Naive thymus-derived CD4-positive, alpha-beta T cell (primary cell): ENCODE results near the gene KHDC3L. TPM values are rescaled to one million over a fixed set of nuclear protein-coding genes. Genes with fewer than 3 reads are reported as not detected.
A peak's percentile ranks its signal among the peaks of the same experiment; 100 is the strongest.

Source experiments
- ATAC-seq: fragments of 150-1000 bp; cut with Tn5 transposase; 2 replicates; pipeline ENCODE4 v1.10.0; 2021; ENCODE audit warnings: mild to moderate bottlenecking, moderate library complexity
- CTCF ChIA-PET: fragments of 350-600 bp; sonication (Branson Sonifier 250); formaldehyde crosslinking; loops from one replicate; lab custom pipeline; 2021; ENCODE audit warnings: antibody characterized with exemption; lab: Charles Lee
- POLR2A ChIA-PET: fragments of 350-600 bp; sonication (Branson Sonifier 250); formaldehyde crosslinking; loops from one replicate; lab custom pipeline; 2021; ENCODE audit warnings: antibody characterized with exemption, inconsistent platforms; lab: Charles Lee
- DNase-seq, 9 donors: peaks; one replicate each; pipeline versions ENCODE4 v3.0.0 to v3.0.0-alpha.2; 2020 to 2022; ENCODE audit warnings: mixed read lengths in 1 of 9
- H3K27ac ChIP-seq: one replicate; pipeline ENCODE4 v1.7.0; 2013; ENCODE audit warnings: mild to moderate bottlenecking, low read depth, low read length, moderate library complexity
- H3K27me3 ChIP-seq, 2 donors: one replicate each; pipeline ENCODE4 v1.7.0; 2013; ENCODE audit warnings: low read length in 2 of 2, mild to moderate bottlenecking in 2 of 2, moderate library complexity in 2 of 2; ENCODE audit not compliant: control insufficient read depth in 2 of 2, insufficient read depth in 2 of 2
- H3K36me3 ChIP-seq, 3 experiments: 1 replicate in 2 of 3; 2 replicates in 1 of 3; pipeline ENCODE4 v1.7.0; 2013; ENCODE audit warnings: low read length in 3 of 3, mild to moderate bottlenecking in 3 of 3, moderate library complexity in 1 of 3; ENCODE audit not compliant: insufficient read depth in 3 of 3, control insufficient read depth in 2 of 3
- H3K4me1 ChIP-seq, 2 donors: one replicate each; pipeline ENCODE4 v1.7.0; 2013; ENCODE audit warnings: low read length in 2 of 2, mild to moderate bottlenecking in 2 of 2, moderate library complexity in 1 of 2; ENCODE audit not compliant: control insufficient read depth in 2 of 2, insufficient read depth in 2 of 2
- H3K4me3 ChIP-seq: 2 replicates; pipeline ENCODE4 v1.7.0; 2013; ENCODE audit warnings: mild to moderate bottlenecking, low read length
- H3K9me3 ChIP-seq, 3 experiments: 1 replicate in 2 of 3; 2 replicates in 1 of 3; pipeline ENCODE4 v1.7.0; 2013; ENCODE audit warnings: low read length in 3 of 3; ENCODE audit not compliant: control insufficient read depth in 2 of 3
- H3K27ac Mint-ChIP-seq, 9 donors: one replicate each; pipeline ENCODE4 v1.8.0; 2020 to 2022; ENCODE audit warnings: mixed read lengths in 9 of 9, mild to moderate bottlenecking in 8 of 9, moderate library complexity in 5 of 9, inconsistent platforms in 2 of 9
- H3K27me3 Mint-ChIP-seq, 5 donors: one replicate each; pipeline ENCODE4 v1.8.0; 2021 to 2022; ENCODE audit warnings: mixed read lengths in 5 of 5, mild to moderate bottlenecking in 1 of 5
- H3K36me3 Mint-ChIP-seq, 5 donors: one replicate each; pipeline ENCODE4 v1.8.0; 2020 to 2022; ENCODE audit warnings: mixed read lengths in 5 of 5, mild to moderate bottlenecking in 3 of 5, inconsistent platforms in 1 of 5
- H3K4me1 Mint-ChIP-seq, 7 donors: one replicate each; pipeline ENCODE4 v1.8.0; 2020 to 2022; ENCODE audit warnings: mixed read lengths in 7 of 7, mild to moderate bottlenecking in 3 of 7, inconsistent platforms in 1 of 7
- H3K4me3 Mint-ChIP-seq, 10 donors: one replicate each; pipeline ENCODE4 v1.8.0; 2020 to 2022; ENCODE audit warnings: mild to moderate bottlenecking in 10 of 10, mixed read lengths in 10 of 10, moderate library complexity in 6 of 10, inconsistent platforms in 2 of 10
- H3K9me3 Mint-ChIP-seq, 11 donors: one replicate each; pipeline ENCODE4 v1.8.0; 2020 to 2022; ENCODE audit warnings: mixed read lengths in 11 of 11, mild to moderate bottlenecking in 4 of 11, inconsistent platforms in 1 of 11, moderate library complexity in 1 of 11
- intact Hi-C, 2 donors: fragments of 100-400 bp; cut with micrococcal nuclease; formaldehyde crosslinking; loops; one replicate each; pipeline ENCODE4 v1.15.1; 2023
- polyA plus RNA-seq, 2 donors: library from polyadenylated mRNA; unstranded; fragments of 300-500 nt; fragmentation: Illumina TruSeq; gene quantifications; one replicate each; pipeline ENCODE4 v1.2.3, GENCODE V29; 2021
- total RNA-seq, 6 experiments: library from RNA in 5 of 6; stranded (reverse) in 5 of 6; gene quantifications; 1 replicate in 5 of 6; 2 replicates in 1 of 6; pipeline ENCODE4 v1.2.3 and lab custom pipeline; 2021 to 2026

Gene KHDC3L
- total and polyA plus RNA-seq, 7 experiments from 2014 or later: not detected

- ATAC-seq (no peak), DNase-seq (no peak)
- no peaks in the 10 kb centered on the region for H3K4me1 Mint-ChIP-seq
- intact Hi-C loops: no loop called here
- no peaks in the 10 kb centered on the region for H3K27me3 ChIP-seq
- H3K27ac ChIP-seq: no peak overlapping the region
- H3K4me3 Mint-ChIP-seq: no peak overlapping the region
- H3K4me1 ChIP-seq: no peaks in the 10 kb centered on the region
- H3K36me3 Mint-ChIP-seq: peaks cover 0 to 6% (median 0%) of the 10 kb centered on the region in 5 donors
- peaks cover 0 to 30% (median 3%) of the 10 kb centered on the region in 11 donors for H3K9me3 Mint-ChIP-seq
- ChIA-PET CTCF (no interaction called here), POLR2A (no interaction called here)
- peaks cover 0 to 4% (median 0%) of the 10 kb centered on the region in 5 donors for H3K27me3 Mint-ChIP-seq
- peaks cover 0 to 9% (median 0%) of the 10 kb centered on the region in 3 experiments for H3K9me3 ChIP-seq
- H3K27ac Mint-ChIP-seq: no peak overlapping the region
- no peak overlapping the region for H3K4me3 ChIP-seq
- H3K36me3 ChIP-seq: no peaks in the 10 kb centered on the region
Observed at GRCh38 chr6:73368675-73369074, 6.2 kb downstream of the KHDC3L start.

DNA sequence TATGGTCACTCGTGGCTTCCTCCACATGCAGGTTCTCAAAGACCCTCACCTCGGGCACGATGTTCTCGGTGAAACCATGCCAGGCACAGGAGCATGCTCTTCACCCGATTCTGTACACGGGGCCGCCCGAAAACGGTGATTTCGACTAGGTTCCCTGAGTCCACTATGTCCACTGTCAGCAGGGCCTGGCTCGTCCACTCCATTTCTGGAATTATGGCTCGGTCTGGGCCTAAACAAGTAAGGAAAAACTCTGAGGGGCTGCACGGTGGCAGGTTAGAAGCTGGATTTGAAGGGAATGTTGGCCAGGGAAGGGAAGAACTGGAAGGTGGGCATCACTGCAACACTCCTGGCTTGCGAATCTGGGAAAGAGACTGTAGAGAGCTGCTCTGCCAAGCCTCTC is 6.7 kb downstream of the KHDC3L start:
- H3K27ac ChIP-seq: no peak overlapping the region
- Mint-ChIP-seq H3K4me3 (no peak overlapping the region), H3K27me3 (peaks cover 0 to 4% (median 0%) of the 10 kb centered on the region in 5 donors), H3K4me1 (no peaks in the 10 kb centered on the region), H3K27ac (no peak overlapping the region), H3K36me3 (peaks cover 0 to 6% (median 0%) of the 10 kb centered on the region in 5 donors), H3K9me3 (peaks cover 0 to 30% (median 3%) of the 10 kb centered on the region in 11 donors)
- no peaks in the 10 kb centered on the region for H3K4me1 ChIP-seq
- no peak for DNase-seq
- CTCF ChIA-PET: no interaction called here
- POLR2A ChIA-PET: no interaction called here
- no peaks in the 10 kb centered on the region for H3K36me3 ChIP-seq
- no peak overlapping the region for H3K4me3 ChIP-seq
- intact Hi-C loops: no loop called here
- ATAC-seq: no peak
- H3K9me3 ChIP-seq: peaks cover 0 to 9% (median 0%) of the 10 kb centered on the region in 3 experiments
- H3K27me3 ChIP-seq: no peaks in the 10 kb centered on the region

- no peaks in the 10 kb centered on the region for H3K27me3 ChIP-seq
- CTCF ChIA-PET: no interaction called here
Observed at GRCh38 chr6:73369563-73369962, 7.1 kb downstream of the KHDC3L start, which contains the start of gene OOEP. Gene OOEP (minus strand): TSS chr6:73369897. CDS start chr6:73369792, 105 bp downstream.

DNA sequence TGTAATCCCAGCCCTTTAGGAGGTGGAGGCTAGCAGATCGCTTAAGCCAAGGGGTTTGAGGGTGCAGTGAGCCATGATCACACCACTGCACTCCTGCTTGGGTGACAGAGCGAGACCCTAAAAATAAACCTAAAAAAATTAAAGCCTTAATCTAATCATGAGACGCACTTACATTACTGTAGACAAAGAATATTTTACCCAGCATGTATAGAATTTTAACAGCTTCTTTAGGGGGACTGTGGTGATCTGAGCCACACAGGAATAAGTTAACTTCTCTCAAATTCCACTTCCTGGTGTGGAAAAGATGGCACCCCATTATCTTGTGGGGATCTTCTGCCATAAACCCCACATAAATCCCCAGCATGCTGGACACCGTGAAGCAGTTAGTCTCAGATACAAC is 9.5 kb downstream of the KHDC3L start:
- ChIA-PET POLR2A (no interaction called here), CTCF (no interaction called here)
- Mint-ChIP-seq H3K9me3 (peaks cover 0 to 30% (median 3%) of the 10 kb centered on the region in 11 donors), H3K36me3 (peaks cover 0 to 6% (median 0%) of the 10 kb centered on the region in 5 donors), H3K27me3 (no peaks in the 10 kb centered on the region), H3K27ac (no peak overlapping the region), H3K4me1 (no peaks in the 10 kb centered on the region), H3K4me3 (no peak overlapping the region)
- no peak for ATAC-seq
- no peaks in the 10 kb centered on the region for H3K4me1 ChIP-seq
- no peak overlapping the region for H3K4me3 ChIP-seq
- no peak for DNase-seq
- no peaks in the 10 kb centered on the region for H3K27me3 ChIP-seq
- H3K36me3 ChIP-seq: no peaks in the 10 kb centered on the region
- H3K9me3 ChIP-seq: peaks cover 0 to 9% (median 0%) of the 10 kb centered on the region in 3 experiments
- H3K27ac ChIP-seq: no peak overlapping the region
- intact Hi-C loops: no loop called here

More at GRCh38 chr6:73369563-73369962, 7.1 kb downstream of the KHDC3L start, which contains the start of gene OOEP:
- Histone ChIP-seq H3K4me1 (no peaks in the 10 kb centered on the region), H3K9me3 (peaks cover 0 to 9% (median 0%) of the 10 kb centered on the region in 3 experiments), H3K27ac (no peak within 1 kb of the TSS), H3K4me3 (no peak within 1 kb of the TSS), H3K36me3 (no peaks in the 10 kb centered on the region)
- H3K27ac Mint-ChIP-seq: no peak within 1 kb of the TSS
- POLR2A ChIA-PET: no interaction called here
- intact Hi-C loops: no loop called here
- no peak for DNase-seq
- no peak for ATAC-seq
- no peak within 1 kb of the TSS for H3K4me3 Mint-ChIP-seq
- peaks cover 0 to 4% (median 0%) of the 10 kb centered on the region in 5 donors for H3K27me3 Mint-ChIP-seq
- H3K9me3 Mint-ChIP-seq: peaks cover 0 to 30% (median 3%) of the 10 kb centered on the region in 11 donors
- H3K4me1 Mint-ChIP-seq: no peaks in the 10 kb centered on the region
- H3K36me3 Mint-ChIP-seq: peaks cover 0 to 6% (median 0%) of the 10 kb centered on the region in 5 donors

DNA sequence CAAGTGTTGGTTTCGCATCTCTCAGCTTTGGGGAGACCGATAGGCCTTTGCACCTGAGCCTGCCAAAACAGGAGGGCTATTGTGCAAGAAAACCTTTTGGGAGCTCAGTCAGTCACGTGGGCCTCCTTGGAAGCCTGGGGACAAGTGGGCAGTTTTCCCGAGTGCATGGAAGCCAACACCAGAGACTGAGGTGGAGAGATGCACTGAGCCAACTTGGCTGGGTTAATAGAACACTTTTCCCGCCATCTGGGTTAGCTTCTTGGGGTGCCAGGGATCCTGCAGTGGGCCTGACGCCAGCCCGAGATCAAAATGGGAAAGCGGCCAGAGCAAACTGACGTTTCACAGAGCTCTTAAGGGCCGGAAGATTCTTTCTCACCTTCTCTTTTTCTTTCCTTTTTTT is 10.1 kb downstream of the KHDC3L start:
- no peak overlapping the region for H3K4me3 ChIP-seq
- no peak overlapping the region for H3K27ac Mint-ChIP-seq
- ChIA-PET CTCF (no interaction called here), POLR2A (no interaction called here)
- no peak overlapping the region for H3K27ac ChIP-seq
- intact Hi-C loops: no loop called here
- H3K4me3 Mint-ChIP-seq: no peak overlapping the region
- no peaks in the 10 kb centered on the region for H3K4me1 Mint-ChIP-seq
- no peaks in the 10 kb centered on the region for H3K27me3 ChIP-seq
- no peaks in the 10 kb centered on the region for H3K4me1 ChIP-seq
- H3K9me3 Mint-ChIP-seq: peaks cover 0 to 30% (median 3%) of the 10 kb centered on the region in 11 donors
- no peaks in the 10 kb centered on the region for H3K27me3 Mint-ChIP-seq
- no peak for DNase-seq
- no peaks in the 10 kb centered on the region for H3K36me3 ChIP-seq
- H3K9me3 ChIP-seq: peaks cover 0 to 9% (median 0%) of the 10 kb centered on the region in 3 experiments
- peaks cover 0 to 6% (median 0%) of the 10 kb centered on the region in 5 donors for H3K36me3 Mint-ChIP-seq
- ATAC-seq: no peak

DNA sequence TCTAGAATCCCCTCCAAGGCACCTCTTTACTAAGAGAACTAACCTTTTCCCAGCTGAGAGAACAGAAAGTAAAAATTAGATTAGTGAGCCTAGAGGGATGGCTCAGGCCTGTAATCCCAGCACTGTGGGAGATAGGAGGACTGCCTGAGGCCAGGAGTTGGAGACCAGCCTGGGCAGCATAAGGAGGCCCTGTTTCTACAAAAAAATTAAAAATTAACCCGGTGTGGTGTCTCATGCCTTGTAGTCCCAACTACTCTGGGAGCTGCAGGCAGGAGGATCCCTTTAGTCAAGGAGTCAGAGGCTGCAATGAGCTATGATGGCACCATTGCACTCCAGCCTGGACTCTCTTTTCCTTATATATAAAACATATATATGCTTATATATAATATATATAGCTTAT is 12.8 kb downstream of the KHDC3L start:
- DNase-seq: no peak
- Mint-ChIP-seq H3K27ac (no peak overlapping the region), H3K4me3 (no peak overlapping the region), H3K9me3 (peaks cover 0 to 26% (median 3%) of the 10 kb centered on the region in 11 donors), H3K4me1 (no peaks in the 10 kb centered on the region), H3K36me3 (peaks cover 0 to 3% (median 0%) of the 10 kb centered on the region in 5 donors), H3K27me3 (no peaks in the 10 kb centered on the region)
- Histone ChIP-seq H3K36me3 (no peaks in the 10 kb centered on the region), H3K4me3 (no peak overlapping the region), H3K27me3 (no peaks in the 10 kb centered on the region), H3K9me3 (peaks cover 0 to 9% (median 0%) of the 10 kb centered on the region in 3 experiments), H3K27ac (no peak overlapping the region), H3K4me1 (no peaks in the 10 kb centered on the region)
- intact Hi-C loops: no loop called here
- CTCF ChIA-PET: interaction anchor here (0.6 kb wide), 1 partner anchor 439 kb away, joined by 4 read pairs; no protein-coding TSS in a partner anchor
- POLR2A ChIA-PET: no interaction called here
- ATAC-seq: no peak

- Mint-ChIP-seq H3K4me3 (no peak overlapping the region), H3K27me3 (no peaks in the 10 kb centered on the region), H3K36me3 (no peaks in the 10 kb centered on the region), H3K27ac (no peak overlapping the region), H3K9me3 (peaks cover 0 to 9% (median 0%) of the 10 kb centered on the region in 11 donors), H3K4me1 (no peaks in the 10 kb centered on the region)
- DNase-seq (no peak), ATAC-seq (peak; percentile 27)
- Histone ChIP-seq H3K9me3 (peaks cover 0 to 3% (median 0%) of the 10 kb centered on the region in 3 experiments), H3K27me3 (no peaks in the 10 kb centered on the region), H3K27ac (no peak overlapping the region), H3K4me3 (no peak overlapping the region), H3K36me3 (no peaks in the 10 kb centered on the region), H3K4me1 (no peaks in the 10 kb centered on the region)
- intact Hi-C loops: no loop called here
- ChIA-PET POLR2A (no interaction called here), CTCF (no interaction called here)
Observed at GRCh38 chr6:73377225-73377624, 14.8 kb downstream of the KHDC3L start.
